NCI-H1930 (cell line): ENCODE data around the gene CLCN1.
"Not testable (repeated sequence)": the region's sequence is repeated elsewhere in the genome, so short reads cannot be mapped to it uniquely, and the experiment has no call there.

Experiments used
- DNase-seq, 2 experiments: peaks; one replicate each; lab custom pipeline; 2025; lab: John Stamatoyannopoulos, UW

CLCN1 gene

GRCh38 chr7:143385891-143386781 is 70.2 kb downstream of the CLCN1 start:
- DNase-seq = no peak

DNA sequence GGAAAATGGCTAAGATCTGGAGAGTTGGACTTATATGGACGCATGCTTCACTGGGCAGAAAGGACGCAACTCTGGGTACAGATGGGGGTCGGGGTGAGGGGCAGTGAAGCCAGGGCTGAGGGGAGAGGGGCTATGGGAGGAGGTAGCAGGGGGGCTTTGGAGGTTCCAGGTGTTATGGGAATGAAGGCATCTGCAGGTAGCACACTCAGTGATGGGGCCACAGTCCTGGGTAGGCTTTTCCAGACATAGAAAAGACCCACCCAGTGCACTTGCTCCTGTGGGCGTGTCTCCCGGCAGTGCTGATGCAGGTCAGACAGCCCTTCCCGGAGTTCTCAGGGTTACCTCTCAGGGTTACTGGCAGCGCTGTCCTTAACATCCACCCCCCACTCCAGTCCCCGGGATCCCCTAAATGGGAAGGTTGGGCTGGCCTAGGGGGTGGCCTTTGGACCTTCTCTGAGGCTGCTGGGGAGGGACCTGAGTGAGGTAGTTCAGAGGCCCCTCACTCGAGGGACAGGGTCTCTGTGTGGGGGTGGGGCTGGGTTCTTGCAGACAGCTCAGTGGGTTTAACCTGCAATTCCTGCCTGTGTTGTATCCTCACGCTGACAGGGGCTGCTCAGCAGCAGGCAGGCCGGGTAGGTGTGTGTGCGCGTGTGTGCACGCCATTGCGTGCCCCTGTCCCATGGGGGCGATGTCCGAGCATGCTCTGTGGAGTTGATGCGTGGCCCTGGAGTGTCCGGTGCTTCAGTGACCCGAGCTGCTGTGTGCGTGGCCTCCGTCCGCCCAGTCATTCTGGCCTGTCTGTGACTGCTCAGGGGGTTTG is 71.5 kb downstream of the CLCN1 start:
- no peak for DNase-seq

DNA sequence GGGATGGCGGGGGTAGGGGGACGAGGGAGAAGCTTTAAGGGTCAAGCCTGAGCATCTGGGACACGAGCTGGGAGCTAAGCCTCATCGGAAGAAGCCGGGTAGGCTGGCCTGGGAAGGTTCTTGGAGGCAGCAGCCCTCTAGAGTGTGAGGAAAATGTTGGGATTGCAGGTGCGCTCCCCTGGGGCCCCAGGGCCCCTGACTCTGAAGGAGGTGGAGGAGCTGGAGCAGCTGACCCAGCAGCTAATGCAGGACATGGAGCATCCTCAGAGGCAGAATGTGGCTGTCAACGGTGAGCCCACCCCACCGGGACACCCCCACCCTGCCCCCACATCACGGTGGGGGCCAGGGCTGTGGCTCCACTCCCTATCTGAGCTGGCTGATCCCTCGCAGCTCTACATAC is 72.1 kb downstream of the CLCN1 start:
- DNase-seq = no peak

DNA sequence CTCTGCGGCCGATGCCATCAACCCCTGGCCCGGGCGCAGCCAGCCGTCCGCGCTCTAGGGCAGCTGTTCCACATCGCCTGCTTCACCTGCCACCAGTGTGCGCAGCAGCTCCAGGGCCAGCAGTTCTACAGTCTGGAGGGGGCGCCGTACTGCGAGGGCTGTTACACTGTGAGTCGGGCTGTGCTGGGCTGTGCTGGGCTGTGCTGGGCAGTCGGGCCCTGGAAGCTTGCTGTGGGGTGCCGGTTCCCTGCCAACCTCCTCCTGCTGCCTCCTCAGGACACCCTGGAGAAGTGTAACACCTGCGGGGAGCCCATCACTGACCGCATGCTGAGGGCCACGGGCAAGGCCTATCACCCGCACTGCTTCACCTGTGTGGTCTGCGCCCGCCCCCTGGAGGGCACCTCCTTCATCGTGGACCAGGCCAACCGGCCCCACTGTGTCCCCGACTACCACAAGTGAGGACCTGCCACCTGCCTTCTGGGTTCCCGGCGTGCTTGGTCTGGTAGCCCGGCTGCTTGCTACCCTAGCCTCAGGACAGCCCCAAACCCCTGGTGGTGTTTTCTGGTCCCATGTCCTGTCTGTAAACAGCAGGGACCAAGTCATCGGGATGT is 72.7 kb downstream of the CLCN1 start:
- DNase-seq = no peak

DNA sequence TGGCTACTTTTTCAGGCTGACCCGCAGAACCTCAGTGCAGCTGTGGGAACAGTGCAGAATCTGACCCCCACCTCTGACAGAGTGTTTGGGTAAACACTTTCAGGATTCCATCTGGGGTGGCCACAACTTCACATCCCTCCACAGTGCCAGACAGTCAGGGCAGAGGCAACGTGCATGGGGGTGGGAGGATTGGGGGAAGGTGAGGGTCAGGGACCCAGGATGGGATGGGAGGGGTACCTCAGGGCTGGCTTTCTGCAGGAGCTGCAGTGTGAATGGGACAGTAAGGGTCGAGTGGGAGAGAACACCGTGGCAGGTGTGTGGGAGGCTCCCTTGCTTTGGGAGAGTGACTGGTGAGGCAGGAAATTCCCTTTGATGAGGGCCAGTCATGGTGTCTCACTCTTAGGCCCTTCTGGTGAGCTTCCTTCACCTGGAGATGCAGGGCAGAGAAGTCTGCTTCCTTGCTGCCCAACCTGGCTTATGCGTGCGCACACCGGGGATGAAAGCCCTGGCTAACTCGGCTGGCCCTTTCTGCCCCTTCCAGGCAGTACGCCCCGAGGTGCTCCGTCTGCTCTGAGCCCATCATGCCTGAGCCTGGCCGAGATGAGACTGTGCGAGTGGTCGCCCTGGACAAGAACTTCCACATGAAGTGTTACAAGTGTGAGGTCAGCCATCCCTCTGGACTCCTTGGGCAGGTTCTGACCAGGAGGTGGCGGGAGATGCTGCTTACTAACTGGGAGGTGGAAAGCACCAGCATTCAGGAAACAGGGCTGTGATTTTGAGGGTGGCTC is 73.6 kb downstream of the CLCN1 start:
- DNase-seq = no peak

DNA sequence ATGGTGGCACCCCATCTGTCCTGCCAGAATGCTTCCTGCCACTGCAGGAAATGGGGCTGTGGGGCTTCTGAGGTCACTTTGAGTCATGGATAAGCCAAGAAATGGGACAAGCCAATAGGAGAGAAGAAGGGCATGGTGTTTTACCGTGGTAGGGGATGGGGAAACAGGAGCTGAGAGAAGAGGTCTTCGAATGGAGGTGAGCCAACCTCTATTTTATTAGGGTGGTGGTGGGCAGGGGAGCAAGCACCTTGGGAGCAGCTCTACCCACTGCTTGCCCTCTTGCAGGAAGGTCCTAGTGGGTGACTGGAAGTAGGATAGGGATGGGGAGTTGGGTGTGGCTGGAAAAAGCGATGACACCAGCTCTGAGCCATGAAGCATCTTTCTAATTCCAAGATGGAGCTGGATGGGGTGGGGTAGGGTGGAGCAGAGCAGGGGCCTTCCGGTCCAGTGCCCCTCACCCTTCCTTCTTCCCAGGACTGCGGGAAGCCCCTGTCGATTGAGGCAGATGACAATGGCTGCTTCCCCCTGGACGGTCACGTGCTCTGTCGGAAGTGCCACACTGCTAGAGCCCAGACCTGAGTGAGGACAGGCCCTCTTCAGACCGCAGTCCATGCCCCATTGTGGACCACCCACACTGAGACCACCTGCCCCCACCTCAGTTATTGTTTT is 74.3 kb downstream of the CLCN1 start:
- DNase-seq = no peak

GRCh38 chr7:143390773-143391317 is 74.9 kb downstream of the CLCN1 start:
- DNase-seq = no peak

GRCh38 chr7:143391462-143392404 is 75.8 kb downstream of the CLCN1 start:
- no peak for DNase-seq

- DNase-seq = not testable (repeated sequence)
Measured at GRCh38 chr7:143392427-143392826, 76.5 kb downstream of the CLCN1 start.

- no peak for DNase-seq
Measured at GRCh38 chr7:143392875-143393266, 77.0 kb downstream of the CLCN1 start.

DNA sequence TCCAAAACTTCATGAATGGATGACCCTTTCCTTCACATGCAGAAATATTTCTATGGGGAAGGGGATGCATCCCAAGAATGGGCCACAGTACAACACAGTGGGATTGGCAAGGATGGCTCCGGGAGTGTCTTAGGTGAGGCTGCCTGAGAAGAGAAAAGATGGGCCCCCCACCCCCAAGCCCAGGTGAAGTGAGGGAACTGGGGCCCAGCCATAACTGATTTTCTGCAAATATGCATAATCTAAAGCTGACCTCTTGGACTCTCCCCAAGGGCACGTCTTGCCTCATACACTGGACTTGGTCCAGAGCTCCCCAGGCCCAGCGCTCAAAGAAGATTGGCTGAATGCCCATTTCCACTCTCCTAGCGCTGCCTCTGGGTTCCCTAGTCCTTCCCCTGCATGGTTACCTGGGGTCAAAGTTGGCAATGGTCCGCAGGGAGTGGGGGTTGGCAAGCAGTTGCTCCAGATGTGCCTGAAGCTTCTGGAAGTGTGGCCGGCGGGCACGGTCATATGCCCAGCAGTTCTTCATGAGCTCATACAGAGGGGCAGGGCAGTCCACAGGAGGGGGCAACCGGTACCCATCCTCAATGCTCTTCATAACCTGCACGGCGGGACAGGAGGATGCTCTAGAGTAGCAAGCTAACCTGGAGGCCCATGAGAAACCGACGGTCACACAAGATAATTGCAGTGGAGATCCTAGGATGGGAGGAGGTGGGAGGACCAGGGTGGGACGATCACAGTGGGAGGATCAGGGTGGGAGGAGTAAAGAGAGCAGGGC is 77.5 kb downstream of the CLCN1 start:
- DNase-seq = no peak

DNA sequence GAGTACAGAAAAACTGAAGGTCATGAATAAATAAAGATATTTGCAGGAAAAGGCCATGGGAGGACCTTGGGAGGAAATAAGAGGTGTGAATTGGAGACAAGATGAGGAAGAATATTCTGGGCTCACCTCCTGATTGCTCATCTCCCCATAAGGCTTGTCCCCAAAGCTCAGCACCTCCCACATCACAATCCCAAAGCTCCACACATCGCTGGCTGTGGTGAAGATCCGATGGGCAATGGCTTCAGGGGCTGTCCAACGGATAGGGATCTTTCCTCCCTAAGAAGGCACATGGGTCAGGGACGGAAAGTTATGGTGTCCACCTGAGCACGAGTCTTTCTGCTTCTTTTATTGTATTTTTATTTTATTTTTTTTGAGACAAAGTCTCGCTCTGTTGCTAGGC is 78.2 kb downstream of the CLCN1 start:
- DNase-seq = no peak

DNA sequence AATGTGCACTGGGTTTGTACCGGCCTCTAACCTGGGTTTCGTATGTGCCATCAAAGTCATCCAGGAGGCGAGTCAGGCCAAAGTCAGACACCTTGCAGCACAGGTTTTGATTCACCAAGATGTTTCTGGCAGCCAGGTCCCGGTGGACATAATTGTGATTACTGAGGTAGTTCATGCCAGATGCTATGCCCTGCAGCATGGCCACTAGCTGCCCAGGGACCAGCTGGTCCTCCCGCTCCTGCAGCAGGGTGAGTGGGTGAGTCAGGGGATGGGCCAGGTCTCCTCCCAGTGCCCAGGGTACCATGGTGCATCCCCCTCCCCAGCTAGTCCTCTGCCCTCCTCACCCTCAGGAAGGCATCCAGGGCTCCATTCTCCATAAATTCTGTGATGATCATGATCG is 78.9 kb downstream of the CLCN1 start:
- DNase-seq = no peak

- DNase-seq = no peak
Measured at GRCh38 chr7:143395187-143396149, 79.6 kb downstream of the CLCN1 start.

- no peak for DNase-seq
Measured at GRCh38 chr7:143396182-143396581, 80.3 kb downstream of the CLCN1 start.

- DNase-seq = no peak
Measured at GRCh38 chr7:143396625-143397556, 81.0 kb downstream of the CLCN1 start.
